Articular chondrocyte of knee joint (primary cell): ENCODE results near the gene PIK3R2. TPM values are rescaled to one million over a fixed set of nuclear protein-coding genes. Genes with fewer than 3 reads are reported as not detected.

Experiments
- small RNA-seq: library from RNA; depleted of rRNA; stranded (forward); fragments of <200 nt; gene quantifications from one replicate; pipeline ENCODE3, GENCODE V24; 2012
- total RNA-seq: library from RNA; depleted of rRNA; stranded (reverse); fragments of >200 nt; gene quantifications from 2 replicates; pipeline ENCODE4 v1.2.3, GENCODE V29; 2012

The PIK3R2 gene
- total RNA-seq, result 22.7 and 30.7 TPM in 2 replicates

GRCh38 chr19:18152817-18153555 is at the start of gene PIK3R2:
TSS of gene PIK3R2 (plus strand) at chr19:18153163. CDS start at chr19:18155880, 2,717 bp downstream.

GRCh38 chr19:18173572-18174288 is 20.8 kb downstream of the PIK3R2 start, which contains the start of gene IFI30:
TSS of gene IFI30 (plus strand) at chr19:18173813. CDS start at chr19:18173842, 29 bp downstream.

GRCh38 chr19:18192673-18193387 is 39.9 kb downstream of the PIK3R2 start, which contains the start of gene MPV17L2:
TSS of gene MPV17L2 (plus strand) at chr19:18193218. CDS start at chr19:18193282, 64 bp downstream.

GRCh38 chr19:18203863-18204393 is 51.0 kb downstream of the PIK3R2 start, which contains the start of gene RAB3A:
TSS of gene RAB3A (minus strand) at chr19:18204042. CDS start at chr19:18202740, 1,302 bp downstream.

Small RNA genes lying within 50 kb of the gene (small RNA-seq; reads per million reads assigned to genes)
- not detected for gene IFI30

Other genes with a start within 250 kb of the PIK3R2 start
- 24.9 and 27.8 TPM in 2 replicates for gene CCDC124, start 220.1 kb upstream of the PIK3R2 start, total RNA-seq
- gene KCNN1, start 186.1 kb upstream of the PIK3R2 start, total RNA-seq, result not detected in 2 replicates
- gene ARRDC2, start 145.0 kb upstream of the PIK3R2 start, total RNA-seq, result 13.6 and 14.9 TPM in 2 replicates
- gene IL12RB1, start 66.2 kb upstream of the PIK3R2 start, total RNA-seq, result 0.26 and 0.32 TPM in 2 replicates
- 3.8 and 4.3 TPM in 2 replicates for gene MAST3, start 55.4 kb upstream of the PIK3R2 start, total RNA-seq
- gene IFI30, start 20.6 kb downstream of the PIK3R2 start, total RNA-seq, result 9.3 and 11.3 TPM in 2 replicates
- gene MPV17L2, start 40.1 kb downstream of the PIK3R2 start, total RNA-seq, result 6.2 and 8.1 TPM in 2 replicates
- gene RAB3A, start 50.9 kb downstream of the PIK3R2 start, total RNA-seq, result 0.65 and 1.2 TPM in 2 replicates
- under 0.01 and 0.22 TPM in 2 replicates for gene PDE4C, start 73.3 kb downstream of the PIK3R2 start, total RNA-seq
- 1.3 and 2.1 TPM in 2 replicates for gene IQCN, start 121.3 kb downstream of the PIK3R2 start, total RNA-seq
- gene JUND, start 128.5 kb downstream of the PIK3R2 start, total RNA-seq, result 63.7 and 69.0 TPM in 2 replicates
- gene LSM4, start 169.9 kb downstream of the PIK3R2 start, total RNA-seq, result 77.4 and 80.5 TPM in 2 replicates
- gene PGPEP1, start 187.4 kb downstream of the PIK3R2 start, total RNA-seq, result 23.5 and 28.8 TPM in 2 replicates
- 31.0 and 32.9 TPM in 2 replicates for gene GDF15, start 233.0 kb downstream of the PIK3R2 start, total RNA-seq
- gene LRRC25, start 244.5 kb downstream of the PIK3R2 start, total RNA-seq, result 0.22 and 0.39 TPM in 2 replicates